ENCODE results near the gene ESRRG.
A peak's percentile ranks its signal among the peaks of the same experiment; 100 is the strongest.

ESRRG gene

GRCh38 chr1:216599851-216600250 lies 123.4 kb downstream of the ESRRG start:
- DNase-seq: no peak
- intact Hi-C loops (cut with DNase I): no loop called here

DNA sequence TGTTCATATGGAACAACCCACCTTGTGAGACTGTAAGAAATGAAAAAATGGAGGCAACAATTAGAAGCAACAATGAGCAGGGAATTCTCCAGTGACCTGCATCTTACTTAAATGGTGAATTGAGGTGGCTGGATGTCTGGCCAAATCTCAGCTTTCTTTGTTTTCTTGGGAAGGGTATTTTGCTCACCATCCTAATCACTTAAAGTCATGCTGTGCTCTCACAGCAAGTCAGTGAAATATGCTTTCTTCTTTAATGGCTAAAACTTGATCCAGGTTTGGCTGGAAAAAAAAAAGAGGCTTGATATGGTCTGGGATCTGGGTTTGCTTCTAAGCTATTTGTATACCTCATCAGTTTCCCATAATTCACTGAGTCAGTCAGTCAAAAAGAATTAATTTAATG lies 124.8 kb downstream of the ESRRG start:
- intact Hi-C loops (cut with DNase I): no loop called here

DNA sequence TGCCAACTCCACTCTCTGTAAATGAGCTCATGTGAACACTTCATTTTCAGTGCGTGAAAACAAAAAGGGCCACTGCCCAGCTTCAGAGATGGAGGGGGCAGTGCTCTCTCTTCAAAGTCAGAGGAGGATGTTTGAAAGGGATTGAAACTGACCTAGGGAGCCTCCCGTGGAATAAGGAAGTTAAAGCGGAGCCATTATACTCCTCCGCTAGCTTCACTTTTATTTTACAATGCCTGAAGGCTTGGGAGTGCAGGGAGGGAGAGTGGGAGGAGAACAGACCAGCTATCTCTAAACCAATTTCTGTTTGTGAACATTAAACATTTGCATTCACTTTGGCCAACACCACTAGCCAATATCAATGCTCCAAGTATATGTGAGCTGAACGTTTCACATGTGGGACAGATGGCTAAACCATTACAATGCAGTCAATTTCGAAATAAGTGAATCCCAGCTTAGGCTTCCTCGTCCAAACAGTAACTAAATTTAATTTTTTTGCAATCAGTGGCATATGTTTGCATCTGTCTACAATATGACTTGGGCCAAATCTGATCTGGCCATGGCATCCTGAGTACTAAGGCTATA lies 126.9 kb downstream of the ESRRG start:
- intact Hi-C loops (cut with DNase I): no loop called here
- DNase-seq: peak in 1 of 42 donors; percentile 2

More for the DNA sequence above, 124.8 kb downstream of the ESRRG start:
- DNase-seq: no peak

DNA sequence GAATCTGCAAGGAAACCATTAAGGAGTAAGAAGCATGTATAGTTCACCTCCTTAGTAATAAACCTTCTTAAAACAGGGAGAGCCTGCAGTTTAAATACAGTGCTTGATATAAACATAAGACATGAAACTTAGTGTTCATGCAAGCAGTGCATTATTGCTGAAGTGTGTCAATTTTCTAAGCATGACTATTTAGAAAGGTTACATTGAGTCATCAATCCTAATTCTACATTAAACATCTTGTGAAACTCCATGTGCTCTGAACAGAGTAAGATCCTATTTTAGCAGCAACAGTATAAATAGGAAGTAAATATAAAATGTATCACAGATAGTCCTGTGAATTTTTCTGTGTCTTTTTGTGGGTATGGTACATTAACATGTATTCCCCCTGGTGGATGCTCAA lies 135.5 kb downstream of the ESRRG start:
- intact Hi-C loops (cut with DNase I): no loop called here
- no peak for DNase-seq

GRCh38 chr1:216582151-216582550 lies 141.1 kb downstream of the ESRRG start:
- intact Hi-C loops (cut with DNase I): no loop called here
- DNase-seq: no peak

DNA sequence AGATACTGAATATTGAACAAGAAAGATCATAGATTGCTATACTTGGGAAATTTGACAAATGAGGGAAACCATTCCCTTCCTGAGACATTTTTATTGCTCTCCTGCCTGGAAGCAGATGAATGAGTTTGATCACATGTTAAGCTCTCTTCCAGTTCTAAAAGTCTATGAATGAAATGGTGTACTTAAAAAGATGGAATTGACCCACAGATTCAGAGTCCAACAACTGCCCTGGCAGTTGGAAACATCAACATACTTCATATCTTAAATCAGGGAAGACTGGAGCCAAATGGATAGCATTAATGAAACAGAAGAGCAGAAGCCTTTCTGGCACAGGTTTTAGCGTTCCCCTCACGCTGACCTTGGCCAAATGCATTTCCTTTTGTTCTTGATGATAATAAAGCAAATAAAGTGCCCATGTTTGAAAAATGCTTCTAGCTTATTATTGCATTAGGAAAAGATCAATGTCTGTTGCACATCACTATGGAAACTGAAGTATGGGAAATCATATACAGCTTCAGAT lies 142.6 kb downstream of the ESRRG start:
- no peak for DNase-seq
- intact Hi-C loops (cut with DNase I): no loop called here

DNA sequence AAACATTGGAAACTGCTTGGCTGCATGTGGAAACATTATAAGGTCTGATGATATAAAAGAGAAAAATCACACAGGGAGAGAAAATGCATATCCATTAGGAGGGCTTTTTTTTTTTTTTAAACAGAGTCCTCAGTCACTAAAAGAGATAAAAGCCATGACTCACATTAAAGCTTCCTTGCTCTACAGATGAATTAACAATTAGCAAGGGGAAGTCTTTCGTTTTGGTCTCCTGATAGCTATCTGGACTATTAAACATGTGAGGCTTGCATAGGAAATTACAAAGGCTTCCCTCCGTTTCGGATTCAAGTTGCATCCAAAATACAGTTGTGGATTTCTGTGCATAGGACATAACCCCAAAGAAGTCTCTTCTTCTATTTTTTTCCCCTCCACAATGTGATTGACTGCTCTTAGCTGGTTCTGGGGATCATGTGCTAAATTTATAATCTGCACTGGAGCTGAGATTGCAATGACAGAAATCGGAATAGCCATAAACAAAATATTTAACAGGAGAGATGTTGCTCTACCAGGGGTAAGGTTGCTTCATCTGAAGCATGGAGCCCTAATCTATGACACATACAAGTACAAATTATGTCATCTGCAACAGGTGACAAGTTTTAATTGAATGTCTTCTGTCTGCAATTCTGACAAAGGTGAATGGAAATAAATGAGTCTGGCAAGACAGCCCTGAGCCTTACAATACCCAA lies 146.8 kb downstream of the ESRRG start:
- intact Hi-C loops (cut with DNase I): no loop called here
- no peak for DNase-seq

DNA sequence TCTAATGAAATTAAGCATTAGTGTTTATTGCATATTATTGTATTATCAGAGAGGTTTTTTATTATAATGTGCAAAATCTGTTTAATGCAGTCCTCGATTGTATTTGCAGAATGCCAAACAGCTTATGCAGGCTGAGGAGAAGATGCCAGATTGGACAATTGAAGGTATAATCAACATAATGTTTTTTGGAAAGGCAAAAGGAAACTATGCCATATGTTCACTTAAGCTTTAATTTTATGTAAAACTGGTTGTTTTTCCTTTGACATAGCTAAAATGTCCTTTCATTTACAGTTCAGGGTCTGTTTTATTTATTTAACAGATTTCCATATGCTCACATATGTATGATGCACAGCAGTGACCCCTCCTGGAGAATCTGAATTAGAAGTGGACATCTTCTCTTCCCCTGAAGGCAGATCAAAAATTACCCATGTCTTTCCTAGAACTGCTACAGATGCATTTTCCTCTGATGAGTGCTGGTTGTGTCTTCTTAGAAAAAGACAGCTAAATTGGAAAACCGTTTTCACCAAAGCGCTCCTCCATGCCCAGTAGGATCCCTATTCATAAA lies 156.5 kb downstream of the ESRRG start:
- intact Hi-C loops (cut with DNase I): no loop called here
- DNase-seq: no peak

GRCh38 chr1:216563087-216563486 lies 160.1 kb downstream of the ESRRG start:
- intact Hi-C loops (cut with DNase I): no loop called here
- no peak for DNase-seq

DNA sequence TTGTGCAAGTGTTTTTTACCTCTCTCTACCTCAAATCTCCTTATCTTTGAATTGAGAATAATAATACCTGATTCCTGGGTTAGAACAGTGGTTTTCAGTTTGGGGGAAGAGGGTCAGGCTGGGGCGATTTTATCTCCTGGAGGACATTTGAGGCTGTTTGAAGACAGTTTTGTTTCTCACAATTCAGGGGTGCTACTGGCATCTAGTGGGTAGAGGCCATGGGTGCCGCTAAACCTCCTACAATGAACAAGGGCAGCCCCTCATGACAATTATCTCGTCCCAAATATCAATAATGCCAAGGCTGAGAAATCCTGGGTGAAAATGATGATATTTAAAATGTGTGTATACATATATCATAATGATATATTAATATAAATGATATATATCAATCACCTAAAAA lies 160.8 kb downstream of the ESRRG start:
- intact Hi-C loops (cut with DNase I): no loop called here
- no peak for DNase-seq

- intact Hi-C loops (cut with DNase I): no loop called here
Observed at GRCh38 chr1:216560527-216560926, 162.7 kb downstream of the ESRRG start.

DNA sequence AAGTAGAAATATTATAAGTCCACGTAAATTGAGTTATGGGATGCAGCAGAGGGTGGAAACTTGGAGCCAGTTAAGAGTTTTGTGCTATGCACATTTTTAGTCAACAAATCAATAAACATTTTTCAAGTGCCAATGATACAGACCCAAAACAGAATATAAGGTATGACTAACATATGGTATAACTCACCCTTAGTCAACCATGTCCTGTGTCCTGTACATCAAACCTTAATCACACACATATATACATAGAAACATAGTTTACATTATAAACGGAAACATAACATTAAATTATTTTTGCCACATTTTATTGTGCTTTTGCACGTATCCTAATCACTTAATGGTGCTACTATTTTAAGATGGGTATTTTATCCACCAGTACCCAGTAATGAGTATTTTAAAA lies 163.9 kb downstream of the ESRRG start:
- no peak for DNase-seq
- intact Hi-C loops (cut with DNase I): no loop called here

More at GRCh38 chr1:216560527-216560926, 162.7 kb downstream of the ESRRG start:
- DNase-seq: no peak

DNA sequence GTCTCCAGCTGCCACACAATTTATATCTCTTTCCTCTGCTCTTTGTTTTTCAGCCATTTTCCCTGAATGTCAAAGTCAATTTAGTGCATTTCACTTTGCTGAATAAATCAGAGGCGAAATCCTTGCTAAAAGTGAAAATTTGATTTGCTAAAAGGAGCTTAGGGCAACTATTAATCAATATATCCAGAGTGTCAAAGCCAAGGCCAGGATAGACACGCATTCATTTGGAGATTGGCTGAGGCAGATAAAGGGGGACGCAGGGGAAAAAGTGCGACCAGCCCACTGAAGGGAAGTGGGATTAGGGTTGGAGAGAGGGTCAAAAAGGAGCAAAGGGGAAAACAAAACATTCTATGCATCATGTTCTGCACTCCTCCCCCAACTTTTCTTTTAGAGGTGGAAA lies 167.6 kb downstream of the ESRRG start:
- intact Hi-C loops (cut with DNase I): no loop called here
- no peak for DNase-seq

- DNase-seq: no peak
- intact Hi-C loops (cut with DNase I): no loop called here
Observed at GRCh38 chr1:216554934-216555333, 168.3 kb downstream of the ESRRG start.

- intact Hi-C loops (cut with DNase I): no loop called here
- DNase-seq: no peak
Observed at GRCh38 chr1:216553766-216554165, 169.5 kb downstream of the ESRRG start.

DNA sequence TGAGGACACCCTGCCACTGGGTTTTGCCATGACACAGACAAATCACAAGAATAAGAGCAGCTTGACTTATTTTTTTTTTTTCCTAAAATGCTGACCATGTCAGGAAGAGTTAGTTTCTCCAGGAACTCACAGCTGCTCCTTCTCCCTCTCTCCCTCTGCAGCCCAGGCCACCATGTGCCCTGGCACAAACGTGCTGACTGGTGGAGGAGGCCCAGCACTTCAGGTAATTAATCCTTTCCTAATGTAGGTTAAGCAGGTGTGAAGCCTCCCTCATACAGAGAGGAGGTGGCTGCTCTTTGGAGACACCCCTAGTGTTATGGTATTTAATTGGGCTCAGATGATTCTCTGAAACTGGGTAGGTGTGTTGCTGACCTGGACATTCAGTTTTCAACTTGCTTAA lies 170.2 kb downstream of the ESRRG start:
- intact Hi-C loops (cut with DNase I): no loop called here
- no peak for DNase-seq

- no peak for DNase-seq
- intact Hi-C loops (cut with DNase I): no loop called here
Observed at GRCh38 chr1:216549796-216550195, 173.4 kb downstream of the ESRRG start.

- intact Hi-C loops (cut with DNase I): no loop called here
Observed at GRCh38 chr1:216542741-216543140, 180.5 kb downstream of the ESRRG start.

DNA sequence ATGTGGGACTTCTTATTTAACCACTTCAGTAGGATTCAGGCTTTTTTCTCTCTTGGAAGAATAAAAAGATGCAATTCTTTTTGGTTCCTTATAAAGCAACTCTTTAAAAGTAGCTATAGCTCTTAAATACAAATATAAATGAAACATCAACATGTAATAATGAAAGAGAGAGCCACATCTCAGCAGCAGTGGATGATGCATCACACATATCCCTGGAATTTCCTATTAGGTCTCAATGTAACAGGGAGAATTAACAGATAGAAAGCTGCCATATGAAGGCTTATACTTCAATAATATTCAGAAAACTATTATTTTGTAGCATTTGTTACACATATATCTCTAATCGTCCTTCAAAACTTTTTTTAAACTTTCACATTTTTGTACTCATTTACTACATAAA lies 181.0 kb downstream of the ESRRG start:
- DNase-seq: no peak
- intact Hi-C loops (cut with DNase I): no loop called here

More at GRCh38 chr1:216542741-216543140, 180.5 kb downstream of the ESRRG start:
- DNase-seq: no peak

- DNase-seq: no peak
- intact Hi-C loops (cut with DNase I): no loop called here
Observed at GRCh38 chr1:216535751-216536150, 187.5 kb downstream of the ESRRG start.

GRCh38 chr1:216535059-216535458 lies 188.2 kb downstream of the ESRRG start:
- intact Hi-C loops (cut with DNase I): no loop called here

More at GRCh38 chr1:216535059-216535458, 188.2 kb downstream of the ESRRG start:
- no peak for DNase-seq
